Calu3 (cell line): Measurements from ENCODE around the gene MYEOV. TPM values are rescaled to one million over a fixed set of nuclear protein-coding genes. Genes with fewer than 3 reads are reported as not detected.

Experiments
- BruUV-seq: library from RNA; stranded (reverse); fragments of 400-500 nt; replicated peaks from 2 replicates; lab custom pipeline; 2021; lab: Mats Ljungman, UMichigan
- CTCF ChIA-PET: fragments of 300-600 bp; sonication (Branson Sonifier 250); formaldehyde crosslinking; loops from one replicate; lab custom pipeline; 2022; ENCODE audit warnings: antibody characterized with exemption; lab: Charles Lee
- DNase-seq: peaks from one replicate; pipeline ENCODE4 v3.0.0; 2022
- H3K27ac Mint-ChIP-seq: one replicate; pipeline ENCODE4 v1.8.0; 2022; ENCODE audit warnings: mixed read lengths; ENCODE audit not compliant: unreplicated experiment
- H3K27me3 Mint-ChIP-seq: one replicate; pipeline ENCODE4 v1.8.0; 2022; ENCODE audit warnings: mixed read lengths; ENCODE audit not compliant: unreplicated experiment
- H3K36me3 Mint-ChIP-seq: one replicate; pipeline ENCODE4 v1.8.0; 2022; ENCODE audit warnings: mild to moderate bottlenecking, moderate library complexity, mixed read lengths; ENCODE audit not compliant: insufficient read depth, unreplicated experiment
- H3K4me1 Mint-ChIP-seq: one replicate; pipeline ENCODE4 v1.8.0; 2022; ENCODE audit warnings: mild to moderate bottlenecking, low read depth, mixed read lengths; ENCODE audit not compliant: unreplicated experiment
- H3K4me3 Mint-ChIP-seq: one replicate; pipeline ENCODE4 v1.8.0; 2022; ENCODE audit warnings: mild to moderate bottlenecking, low read depth, moderate library complexity, mixed read lengths; ENCODE audit not compliant: unreplicated experiment
- H3K9me3 Mint-ChIP-seq: one replicate; pipeline ENCODE4 v1.8.0; 2022; ENCODE audit warnings: low read depth, mixed read lengths; ENCODE audit not compliant: unreplicated experiment
- intact Hi-C: fragments of 100-400 bp; cut with micrococcal nuclease; formaldehyde crosslinking; loops from one replicate; pipeline ENCODE4 v1.10.0; 2022; ENCODE audit not compliant: unreplicated experiment
- total RNA-seq: library from RNA; stranded (reverse); gene quantifications from 2 replicates; pipeline ENCODE4 v1.2.3, GENCODE V29; 2022
- TF ChIP-seq, protein P1 (sequence below): fragments of 200-600 bp; IDR thresholded peaks from one replicate; pipeline ENCODE4 v1.8.0; 2022; ENCODE audit warnings: antibody characterized with exemption; ENCODE audit not compliant: unreplicated experiment

The MYEOV gene
- total RNA-seq, 1 experiment from 2014 or later: 79.9 TPM

DNA sequence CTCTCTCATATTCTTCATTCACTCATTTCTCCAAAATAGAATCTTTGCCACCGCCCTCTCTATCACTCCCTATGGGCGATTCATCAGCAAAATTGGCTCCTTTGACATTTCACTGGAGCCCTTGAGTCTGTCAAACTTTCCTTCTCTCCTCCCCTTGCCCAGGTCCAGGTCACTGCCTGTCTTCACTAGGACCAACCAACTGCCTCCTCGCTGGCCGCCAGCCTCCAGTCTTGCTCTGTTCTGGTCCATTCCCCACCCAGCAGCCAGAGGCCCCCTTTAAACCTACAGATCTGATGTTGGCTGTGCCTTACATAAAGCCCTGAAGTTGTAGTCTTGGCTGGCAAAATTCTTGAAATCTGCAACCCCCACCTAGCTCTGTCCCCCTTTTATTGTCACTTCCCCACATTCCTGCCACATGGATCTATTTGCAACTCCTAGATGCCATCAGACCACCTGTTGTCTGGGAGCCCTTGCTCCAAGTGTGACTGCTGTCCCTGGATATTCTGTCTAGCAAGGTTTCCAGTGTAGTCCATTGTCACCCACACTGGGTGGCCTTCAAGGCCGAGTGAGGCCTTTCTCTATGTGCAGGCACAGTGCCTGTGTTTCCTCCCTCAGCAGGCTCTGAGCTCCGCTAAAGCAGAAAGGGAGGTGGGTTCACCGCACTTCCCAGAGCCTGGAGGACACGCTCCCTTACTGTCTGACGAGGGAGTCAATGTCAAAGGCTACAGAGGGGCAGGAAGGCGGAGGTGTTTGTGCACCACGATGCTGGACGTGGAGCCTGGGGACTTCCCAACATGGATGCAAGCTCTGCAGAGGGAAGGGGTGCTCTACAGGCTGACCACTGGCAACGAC, 25.5 kb downstream of the MYEOV start:
- CTCF ChIA-PET: interaction anchor here (0.7 kb wide), 1 partner anchor 331 kb away, joined by 3 read pairs; no protein-coding TSS in a partner anchor
- peaks cover 33% of the 10 kb centered on the region for H3K36me3 Mint-ChIP-seq
- peak overlapping the region; percentile 42 for H3K27ac Mint-ChIP-seq
- H3K4me1 Mint-ChIP-seq: peaks cover 31% of the 10 kb centered on the region
- H3K9me3 Mint-ChIP-seq: peaks cover 4% of the 10 kb centered on the region
- no peak overlapping the region for H3K4me3 Mint-ChIP-seq
- TF ChIP-seq, protein P1, sequence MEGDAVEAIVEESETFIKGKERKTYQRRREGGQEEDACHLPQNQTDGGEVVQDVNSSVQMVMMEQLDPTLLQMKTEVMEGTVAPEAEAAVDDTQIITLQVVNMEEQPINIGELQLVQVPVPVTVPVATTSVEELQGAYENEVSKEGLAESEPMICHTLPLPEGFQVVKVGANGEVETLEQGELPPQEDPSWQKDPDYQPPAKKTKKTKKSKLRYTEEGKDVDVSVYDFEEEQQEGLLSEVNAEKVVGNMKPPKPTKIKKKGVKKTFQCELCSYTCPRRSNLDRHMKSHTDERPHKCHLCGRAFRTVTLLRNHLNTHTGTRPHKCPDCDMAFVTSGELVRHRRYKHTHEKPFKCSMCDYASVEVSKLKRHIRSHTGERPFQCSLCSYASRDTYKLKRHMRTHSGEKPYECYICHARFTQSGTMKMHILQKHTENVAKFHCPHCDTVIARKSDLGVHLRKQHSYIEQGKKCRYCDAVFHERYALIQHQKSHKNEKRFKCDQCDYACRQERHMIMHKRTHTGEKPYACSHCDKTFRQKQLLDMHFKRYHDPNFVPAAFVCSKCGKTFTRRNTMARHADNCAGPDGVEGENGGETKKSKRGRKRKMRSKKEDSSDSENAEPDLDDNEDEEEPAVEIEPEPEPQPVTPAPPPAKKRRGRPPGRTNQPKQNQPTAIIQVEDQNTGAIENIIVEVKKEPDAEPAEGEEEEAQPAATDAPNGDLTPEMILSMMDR: no peak
- intact Hi-C loops: no loop called here
- BruUV-seq: no TSS peak
- no peaks in the 10 kb centered on the region for H3K27me3 Mint-ChIP-seq
- no peak for DNase-seq

DNA sequence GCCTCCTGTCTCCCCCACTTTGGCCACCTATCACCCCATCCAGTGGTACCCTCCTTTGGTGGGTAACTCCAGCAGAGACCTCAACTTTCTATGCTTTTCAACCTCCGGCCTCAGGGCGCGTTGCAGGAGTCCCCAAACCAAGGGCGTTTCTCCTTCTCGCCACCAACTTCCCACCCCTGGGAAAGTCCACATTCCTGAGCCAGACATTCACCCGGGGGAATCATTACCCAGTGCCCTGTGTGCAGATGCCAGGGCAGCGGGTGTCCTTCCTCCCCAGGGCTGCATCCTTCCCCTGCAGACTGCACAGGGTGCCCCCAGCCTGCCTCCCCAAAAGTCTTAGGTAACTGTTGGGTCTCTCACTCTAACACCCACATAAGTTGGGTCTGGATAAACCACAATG, 26.4 kb downstream of the MYEOV start:
- H3K27me3 Mint-ChIP-seq: no peaks in the 10 kb centered on the region
- H3K4me1 Mint-ChIP-seq: peaks cover 31% of the 10 kb centered on the region
- TF ChIP-seq, protein P1: no peak
- peaks cover 33% of the 10 kb centered on the region for H3K36me3 Mint-ChIP-seq
- BruUV-seq: no TSS peak
- H3K9me3 Mint-ChIP-seq: peaks cover 4% of the 10 kb centered on the region
- intact Hi-C loops: no loop called here
- peak overlapping the region; percentile 80 for H3K27ac Mint-ChIP-seq
- H3K4me3 Mint-ChIP-seq: peak overlapping the region; percentile 31
- CTCF ChIA-PET: interaction anchor here (0.6 kb wide), 1 partner anchor 95 kb away, joined by 4 read pairs; no protein-coding TSS in a partner anchor
- DNase-seq: peak; percentile 42

DNA sequence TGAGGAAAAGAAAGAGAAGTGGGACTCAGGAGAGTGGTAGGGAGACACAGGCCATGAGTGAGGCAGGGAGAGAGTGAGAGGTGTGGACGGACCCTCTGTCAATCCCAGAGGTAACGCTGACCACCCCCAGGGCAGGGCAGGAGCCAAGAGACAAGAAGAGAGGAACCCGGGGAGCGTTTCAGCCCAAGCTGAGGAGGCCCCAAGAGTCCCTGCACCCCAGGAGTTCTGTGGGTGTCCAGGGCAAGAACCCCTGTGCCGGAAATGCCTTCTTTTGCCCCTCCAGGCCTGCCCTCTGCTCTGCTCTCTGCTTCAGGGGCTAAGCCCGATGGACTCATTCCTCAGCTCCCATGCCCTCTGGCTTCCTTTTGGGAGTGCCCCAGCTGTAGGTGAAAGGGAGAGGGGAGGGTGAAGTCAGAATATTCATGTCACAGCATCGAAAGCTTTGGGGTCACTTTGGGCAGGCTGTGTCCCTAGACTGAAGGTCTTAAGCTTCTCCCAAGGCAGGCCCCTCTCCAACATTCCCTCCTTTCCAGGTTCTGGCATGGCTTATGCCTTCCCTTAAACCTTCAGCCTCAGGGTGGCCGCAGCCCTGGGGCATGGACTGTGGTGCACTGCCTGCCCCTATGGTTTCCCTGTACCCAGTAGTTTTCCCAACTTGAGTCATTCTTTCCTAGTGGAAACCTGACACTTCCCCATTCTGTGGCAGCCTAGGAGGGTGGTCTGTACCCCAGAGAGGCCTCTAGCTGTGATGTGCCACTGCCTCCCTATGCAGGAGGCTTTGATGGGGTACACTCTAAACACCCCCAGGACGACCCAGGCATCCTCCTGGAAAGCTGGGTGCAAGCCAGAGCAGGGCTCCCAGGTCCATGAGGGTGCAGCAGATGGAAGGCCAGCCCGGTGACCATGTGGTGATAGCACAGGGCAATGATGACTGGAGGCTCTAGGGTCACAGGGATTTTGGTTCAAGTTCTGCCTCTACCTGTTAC, 27.1 kb downstream of the MYEOV start:
- no TSS peak for BruUV-seq
- Mint-ChIP-seq H3K27ac (peak overlapping the region; percentile 80), H3K9me3 (peaks cover 4% of the 10 kb centered on the region), H3K4me3 (peak overlapping the region; percentile 31), H3K27me3 (no peaks in the 10 kb centered on the region), H3K4me1 (peaks cover 31% of the 10 kb centered on the region), H3K36me3 (peaks cover 33% of the 10 kb centered on the region)
- intact Hi-C loops: no loop called here
- TF ChIP-seq, protein P1: no peak
- no peak for DNase-seq
- CTCF ChIA-PET: interaction anchor here (0.6 kb wide), 1 partner anchor 94 kb away, joined by 4 read pairs; no protein-coding TSS in a partner anchor

DNA sequence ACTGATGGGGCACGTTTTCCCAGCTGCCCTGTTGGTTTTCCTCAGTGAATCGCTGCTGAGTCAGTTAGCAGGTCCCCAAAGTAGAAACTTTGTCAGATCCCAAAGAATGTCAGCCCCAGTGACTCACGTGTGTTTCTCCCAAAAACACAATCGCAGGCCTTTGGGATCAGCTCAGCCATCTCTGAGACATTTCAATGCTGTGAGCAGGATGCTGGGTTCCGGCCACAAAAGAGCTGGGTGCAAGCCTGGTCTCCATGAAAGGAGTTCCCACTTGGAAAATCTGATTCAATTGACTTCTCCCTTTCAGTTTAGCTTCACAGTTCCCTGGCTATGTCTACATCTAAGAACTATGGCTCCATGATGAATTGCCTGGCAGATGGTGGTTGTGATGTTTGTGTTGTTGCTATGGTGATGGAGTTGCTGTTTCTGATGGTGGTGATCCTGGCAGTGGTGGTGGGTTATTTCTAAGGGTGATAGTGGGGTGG, 28.0 kb downstream of the MYEOV start:
- TF ChIP-seq, protein P1: no peak
- no peaks in the 10 kb centered on the region for H3K27me3 Mint-ChIP-seq
- H3K27ac Mint-ChIP-seq: no peak overlapping the region
- intact Hi-C loops: no loop called here
- CTCF ChIA-PET: no interaction called here
- peaks cover 4% of the 10 kb centered on the region for H3K9me3 Mint-ChIP-seq
- H3K4me3 Mint-ChIP-seq: no peak overlapping the region
- BruUV-seq: no TSS peak
- no peak for DNase-seq
- peaks cover 33% of the 10 kb centered on the region for H3K36me3 Mint-ChIP-seq
- peaks cover 31% of the 10 kb centered on the region for H3K4me1 Mint-ChIP-seq
